Thyroid gland (tissue), 4 donors: ENCODE measurements around the gene SEPTIN1. TPM values are rescaled to one million over a fixed set of nuclear protein-coding genes. Genes with fewer than 3 reads are reported as not detected.

Source experiments
- DNase-seq, 2 donors: peaks; one replicate each; pipeline ENCODE4 v3.0.0-alpha.2; 2019
- H3K27ac ChIP-seq, 3 donors: fragments of 200-600 bp; sonication (generic); 1 replicate in 2 of 3; 2 replicates in 1 of 3; pipeline ENCODE4 v1.5.1; 2016 to 2019; ENCODE audit warnings: mild to moderate bottlenecking in 1 of 3, moderate library complexity in 1 of 3
- H3K27me3 ChIP-seq: fragments of 200-600 bp; sonication (generic); one replicate; pipeline ENCODE4 v1.5.1; 2019
- H3K36me3 ChIP-seq, 2 donors: fragments of 200-600 bp; sonication (generic); one replicate each; pipeline ENCODE4 v1.5.1; 2016 to 2019
- H3K4me1 ChIP-seq, 2 donors: fragments of 200-600 bp; sonication (generic); one replicate each; pipeline ENCODE4 v1.5.1; 2017 to 2019
- H3K4me3 ChIP-seq, 3 donors: fragments of 200-600 bp; sonication (generic); replicated peaks in 1 of 3; 1 replicate in 2 of 3; 2 replicates in 1 of 3; pipeline ENCODE4 v1.5.1; 2016; ENCODE audit warnings: mild to moderate bottlenecking in 1 of 3
- H3K9me3 ChIP-seq: fragments of 200-600 bp; sonication (generic); one replicate; pipeline ENCODE4 v1.5.1; 2017
- POLR2A ChIP-seq, 2 donors: fragments of 450-650 bp; IDR thresholded peaks; one replicate each; pipeline ENCODE4 v1.6.1; 2017; ENCODE audit warnings: antibody characterized with exemption in 2 of 2, mild to moderate bottlenecking in 2 of 2, moderate library complexity in 1 of 2
- WGBS, 2 donors: methylation state at CpG; one replicate each; pipeline ENCODE4 v1.1.5; 2017; 5-methylcytosine and 5-hydroxymethylcytosine counted together
- intact Hi-C: fragments of 100-400 bp; cut with DNase I; formaldehyde crosslinking; loops from one replicate; pipeline ENCODE4 v1.15.1; 2023
- total RNA-seq, 4 donors: library from RNA; depleted of rRNA; stranded (reverse); fragments of >200 nt; gene quantifications; one replicate each; pipeline ENCODE4 v1.2.3, GENCODE V29; 2016
- TF ChIP-seq, protein P1 (sequence below), 6 experiments: fragments of 200-600 bp in 3 of 6; fragments of 450-650 bp in 3 of 6; sonication (generic) in 3 of 6; IDR thresholded peaks; one replicate each; pipeline ENCODE4 v1.5.1; 2016 to 2019; ENCODE audit warnings: antibody characterized with exemption in 6 of 6, mild to moderate bottlenecking in 2 of 6, inconsistent platforms in 1 of 6, moderate library complexity in 1 of 6

The SEPTIN1 gene
- total RNA-seq, 4 donors from 2014 or later = 0.56 to 3.4 (median 1.4) TPM

DNA sequence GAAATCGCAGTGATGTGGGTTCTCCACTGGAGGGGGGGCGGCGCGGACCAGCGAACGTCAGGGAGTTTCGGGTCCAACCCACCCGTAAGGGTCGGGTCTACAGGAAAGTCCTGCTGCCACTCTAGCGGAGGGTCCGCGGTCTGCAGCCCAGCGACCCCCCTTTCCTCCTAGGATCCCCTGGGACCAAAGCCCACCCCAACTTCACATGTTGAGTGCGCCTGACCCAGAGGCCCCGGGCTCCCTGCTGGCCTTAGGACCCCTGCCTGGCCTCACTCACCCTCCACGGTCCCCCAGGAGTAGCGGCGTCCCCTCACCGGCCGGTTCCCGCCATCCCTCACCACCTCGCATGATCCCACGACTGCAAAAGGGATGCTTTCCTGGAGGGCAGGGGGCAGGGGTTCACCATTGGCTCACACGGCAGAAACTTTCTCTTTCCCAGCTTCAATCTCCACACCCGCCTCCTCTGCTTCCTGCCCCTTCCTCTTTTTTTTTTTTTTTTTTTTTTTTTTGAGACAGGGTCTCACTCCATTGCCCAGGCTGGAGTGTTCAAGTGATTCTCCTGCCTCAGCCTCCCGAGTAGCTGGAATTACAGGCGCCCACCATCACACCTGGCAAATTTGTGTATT lies 3.1 kb downstream of the SEPTIN1 start:
- Histone ChIP-seq H3K4me3 (peak overlapping the region in 2 of 3 donors; percentile 16 to 69), H3K27ac (peak overlapping the region; percentile 99 to 100 (median 100)), H3K4me1 (peaks cover 12 to 15% of the 10 kb centered on the region in 2 donors), H3K27me3 (no peaks in the 10 kb centered on the region), H3K9me3 (no peaks in the 10 kb centered on the region), H3K36me3 (no peaks in the 10 kb centered on the region)
- DNase-seq = no peak
- no peak for TF ChIP-seq POLR2A (IDR thresholded peaks at IDR 0.05)
- TF ChIP-seq, protein P1, sequence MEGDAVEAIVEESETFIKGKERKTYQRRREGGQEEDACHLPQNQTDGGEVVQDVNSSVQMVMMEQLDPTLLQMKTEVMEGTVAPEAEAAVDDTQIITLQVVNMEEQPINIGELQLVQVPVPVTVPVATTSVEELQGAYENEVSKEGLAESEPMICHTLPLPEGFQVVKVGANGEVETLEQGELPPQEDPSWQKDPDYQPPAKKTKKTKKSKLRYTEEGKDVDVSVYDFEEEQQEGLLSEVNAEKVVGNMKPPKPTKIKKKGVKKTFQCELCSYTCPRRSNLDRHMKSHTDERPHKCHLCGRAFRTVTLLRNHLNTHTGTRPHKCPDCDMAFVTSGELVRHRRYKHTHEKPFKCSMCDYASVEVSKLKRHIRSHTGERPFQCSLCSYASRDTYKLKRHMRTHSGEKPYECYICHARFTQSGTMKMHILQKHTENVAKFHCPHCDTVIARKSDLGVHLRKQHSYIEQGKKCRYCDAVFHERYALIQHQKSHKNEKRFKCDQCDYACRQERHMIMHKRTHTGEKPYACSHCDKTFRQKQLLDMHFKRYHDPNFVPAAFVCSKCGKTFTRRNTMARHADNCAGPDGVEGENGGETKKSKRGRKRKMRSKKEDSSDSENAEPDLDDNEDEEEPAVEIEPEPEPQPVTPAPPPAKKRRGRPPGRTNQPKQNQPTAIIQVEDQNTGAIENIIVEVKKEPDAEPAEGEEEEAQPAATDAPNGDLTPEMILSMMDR (IDR thresholded peaks at IDR 0.05) = peak in 1 of 6 experiments; percentile 6
- WGBS, 2 donors = 27 to 53% methylated on average over 14 to 23 of the region's 27 CpGs
- intact Hi-C loops = no loop called here

DNA sequence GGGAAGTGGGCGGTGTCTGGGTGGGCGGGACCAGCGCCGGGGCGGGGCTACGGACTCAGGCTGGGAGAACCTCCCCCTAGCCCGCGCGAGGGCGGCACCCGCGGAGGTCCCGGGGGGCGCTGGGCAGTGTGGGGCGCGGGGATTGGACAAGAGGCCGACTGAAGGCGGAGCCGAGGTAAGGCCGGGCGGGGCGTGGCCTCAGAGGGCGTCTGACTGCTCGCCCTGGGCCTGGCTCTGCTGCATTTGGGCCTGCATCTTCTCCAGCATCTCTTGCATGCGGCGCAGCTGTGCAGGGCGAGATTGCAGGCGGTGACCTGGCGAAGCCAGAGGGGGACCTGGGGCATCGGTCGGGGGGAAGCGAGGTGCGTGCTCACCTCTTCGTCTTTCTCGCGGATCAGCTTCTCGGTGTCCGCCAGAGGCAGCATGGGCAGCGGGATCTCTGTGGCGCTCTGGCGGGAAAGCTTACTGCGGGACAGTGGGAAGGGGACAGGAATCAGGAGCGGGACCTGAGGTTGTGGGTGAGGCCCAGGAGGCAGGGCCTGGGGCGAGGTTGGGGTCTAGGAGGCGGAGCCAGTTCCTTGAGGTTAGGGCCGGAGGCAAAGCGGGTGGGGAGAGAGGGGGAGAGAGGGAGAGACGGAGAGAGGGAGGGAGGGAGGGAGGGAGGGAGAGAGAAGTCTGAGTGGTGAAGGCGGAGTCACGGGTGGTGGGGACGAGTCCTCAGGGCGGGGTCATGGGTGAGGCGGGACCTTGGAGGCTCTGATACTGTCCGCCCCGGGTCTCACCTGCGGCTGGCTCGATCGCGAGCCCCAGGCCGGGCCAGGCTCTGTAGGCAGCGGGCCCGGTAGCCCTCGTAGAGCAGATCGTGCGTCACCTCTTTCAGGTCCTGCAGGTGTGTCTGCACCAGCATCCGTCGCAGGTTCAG lies 3.9 kb downstream of the SEPTIN1 start:
- DNase-seq = peak; percentile 99 to 100
- WGBS, 2 donors = 2% methylated on average over 33 to 36 of the region's 67 CpGs
- Histone ChIP-seq H3K27ac (peak overlapping the region; percentile 99 to 100 (median 100)), H3K36me3 (no peaks in the 10 kb centered on the region), H3K4me3 (peak overlapping the region; percentile 56 to 86 (median 69)), H3K4me1 (peaks cover 12 to 15% of the 10 kb centered on the region in 2 donors), H3K27me3 (no peaks in the 10 kb centered on the region), H3K9me3 (no peaks in the 10 kb centered on the region)
- TF ChIP-seq, protein P1 (IDR thresholded peaks at IDR 0.05) = peak in 2 of 6 experiments; percentile 9 to 15
- TF ChIP-seq POLR2A (IDR thresholded peaks at IDR 0.05) = peak; percentile 53 to 84
- intact Hi-C loops = no loop called here

DNA sequence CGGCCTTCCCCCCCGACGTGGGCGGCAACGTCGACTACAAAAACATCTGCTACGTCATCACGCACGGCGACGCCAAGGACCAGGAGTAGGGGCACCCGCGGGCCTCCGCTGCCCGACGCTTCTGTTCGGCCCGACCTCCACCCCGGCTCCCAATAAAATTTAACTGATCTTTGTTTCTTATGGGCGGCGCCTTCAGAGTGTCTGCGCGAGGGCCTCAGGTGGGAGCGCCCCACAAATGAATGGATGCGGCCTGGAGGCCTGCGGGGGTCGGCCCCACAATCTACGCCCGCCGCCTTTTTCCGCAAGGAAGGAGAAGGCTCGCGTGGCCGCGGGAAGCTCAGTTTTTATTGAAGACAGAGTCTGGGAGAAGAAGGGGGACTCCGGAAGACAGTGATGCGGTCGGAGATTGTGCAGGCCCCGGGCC lies 4.5 kb downstream of the SEPTIN1 start:
- peak overlapping the region; percentile 99 to 100 (median 100) for H3K27ac ChIP-seq
- H3K4me1 ChIP-seq = peaks cover 12 to 15% of the 10 kb centered on the region in 2 donors
- peak overlapping the region; percentile 9 to 99 (median 69) for H3K4me3 ChIP-seq
- DNase-seq = no peak
- no peaks in the 10 kb centered on the region for H3K27me3 ChIP-seq
- TF ChIP-seq, protein P1 (IDR thresholded peaks at IDR 0.05) = no peak
- peak; percentile 62 to 87 for TF ChIP-seq POLR2A (IDR thresholded peaks at IDR 0.05)
- H3K36me3 ChIP-seq = no peaks in the 10 kb centered on the region
- no peaks in the 10 kb centered on the region for H3K9me3 ChIP-seq
- 0% methylated on average over 32 to 35 of the region's 39 CpGs for WGBS, 2 donors
- intact Hi-C loops = no loop called here

DNA sequence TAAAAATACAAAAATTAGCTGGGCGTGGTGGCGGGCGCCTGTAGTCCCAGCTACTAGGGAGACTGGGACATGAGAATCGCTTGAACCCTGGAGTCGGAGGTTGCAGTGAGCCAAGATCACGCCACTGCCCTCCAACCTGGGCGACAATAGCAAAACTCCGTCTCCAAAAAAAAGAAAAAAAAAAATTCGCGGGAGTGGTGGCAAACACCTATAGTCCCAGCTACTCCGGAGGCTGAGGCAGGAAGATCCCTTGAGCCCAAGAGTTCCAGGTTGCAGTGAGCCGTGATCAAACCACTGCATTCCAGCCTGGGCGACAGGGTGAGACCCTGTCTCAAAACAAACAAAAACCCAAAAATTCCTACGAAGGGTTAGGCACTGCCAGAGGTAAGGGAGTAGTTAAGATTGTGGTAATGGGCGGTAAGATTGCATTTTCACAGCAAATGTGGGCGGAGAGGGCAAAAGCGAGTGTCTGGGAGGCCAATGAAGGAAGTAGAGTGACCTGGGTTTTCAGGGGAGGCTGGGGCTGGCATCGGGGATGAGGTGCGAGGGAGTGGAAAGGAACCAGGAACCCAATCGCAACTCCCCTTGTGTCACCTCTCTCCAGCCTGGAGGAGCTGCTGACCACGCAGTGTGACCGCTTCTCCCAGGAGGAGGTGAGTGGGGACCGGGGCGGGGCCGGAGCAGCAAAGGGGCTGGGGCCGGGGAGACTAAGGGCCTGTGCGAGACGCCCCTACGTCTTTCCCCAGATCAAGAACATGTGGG lies 5.1 kb downstream of the SEPTIN1 start:
- peak overlapping the region; percentile 99 to 100 (median 100) for H3K27ac ChIP-seq
- peaks cover 12 to 15% of the 10 kb centered on the region in 2 donors for H3K4me1 ChIP-seq
- H3K36me3 ChIP-seq = no peaks in the 10 kb centered on the region
- intact Hi-C loops = no loop called here
- WGBS, 2 donors = 36 to 37% methylated on average over 22 to 28 of the region's 29 CpGs
- no peaks in the 10 kb centered on the region for H3K9me3 ChIP-seq
- H3K4me3 ChIP-seq = peak overlapping the region in 2 of 3 donors; percentile 69 to 99
- TF ChIP-seq POLR2A (IDR thresholded peaks at IDR 0.05) = no peak
- no peaks in the 10 kb centered on the region for H3K27me3 ChIP-seq
- DNase-seq = peak; percentile 95 to 96

DNA sequence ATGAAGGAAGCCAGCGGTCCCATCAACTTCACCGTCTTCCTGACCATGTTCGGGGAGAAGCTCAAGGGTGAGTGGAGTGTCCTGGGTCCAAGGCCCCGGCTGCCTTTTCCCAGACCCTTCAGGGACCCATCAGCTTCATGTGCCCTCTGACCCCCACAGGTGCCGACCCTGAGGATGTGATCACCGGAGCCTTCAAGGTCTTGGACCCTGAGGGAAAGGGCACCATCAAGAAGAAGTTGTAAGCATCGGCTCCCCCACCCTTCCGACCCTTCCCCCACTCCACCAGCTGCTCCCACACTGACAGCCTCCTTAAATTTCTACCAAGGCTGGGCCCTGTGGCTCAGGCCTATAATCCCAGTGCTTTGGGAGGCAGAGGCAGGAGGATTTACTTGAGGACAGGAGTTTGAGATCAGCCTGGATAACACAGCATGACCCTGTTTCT lies 5.9 kb downstream of the SEPTIN1 start:
- intact Hi-C loops = no loop called here
- Histone ChIP-seq H3K27ac (peak overlapping the region in 2 of 3 donors; percentile 99 to 100), H3K4me1 (peaks cover 12 to 17% of the 10 kb centered on the region in 2 donors), H3K4me3 (no peak overlapping the region), H3K36me3 (no peaks in the 10 kb centered on the region), H3K27me3 (no peaks in the 10 kb centered on the region), H3K9me3 (no peaks in the 10 kb centered on the region)
- TF ChIP-seq POLR2A (IDR thresholded peaks at IDR 0.05) = no peak
- TF ChIP-seq, protein P1 (IDR thresholded peaks at IDR 0.05) = no peak
- no peak for DNase-seq
- whole genome bisulfite sequencing, 2 donors = 94% methylated on average over 3 to 6 of the region's 8 CpGs
